GM23248 (cell line): Measurements from ENCODE around the gene GPAT3. TPM values are rescaled to one million over a fixed set of nuclear protein-coding genes. Genes with fewer than 3 reads are reported as not detected.

Experiments
- DNase-seq: peaks from one replicate; pipeline ENCODE4 v3.0.0-alpha.2; 2015
- H2AFZ ChIP-seq: fragments of 200-600 bp; sonication (generic); 2 replicates; pipeline ENCODE4 v1.6.1; 2016; ENCODE audit warnings: antibody characterized with exemption
- H3F3A ChIP-seq: fragments of 200-600 bp; sonication (generic); 2 replicates; pipeline ENCODE4 v1.6.1; 2016; ENCODE audit warnings: mild to moderate bottlenecking, antibody characterized with exemption, mixed run types; ENCODE audit not compliant: insufficient read depth
- H3K27ac ChIP-seq: fragments of 200-600 bp; sonication (generic); 2 replicates; pipeline ENCODE4 v1.5.1; 2016; ENCODE audit warnings: mild to moderate bottlenecking
- H3K27me3 ChIP-seq: fragments of 200-600 bp; sonication (generic); replicated peaks from 2 replicates; pipeline ENCODE4 v1.6.1; 2016; ENCODE audit warnings: mild to moderate bottlenecking; ENCODE audit not compliant: insufficient read depth
- H3K36me3 ChIP-seq: fragments of 200-600 bp; sonication (generic); 2 replicates; pipeline ENCODE4 v1.6.1; 2016; ENCODE audit warnings: low read depth, mild to moderate bottlenecking
- H3K4me1 ChIP-seq: fragments of 200-600 bp; sonication (generic); 2 replicates; pipeline ENCODE4 v1.6.1; 2016; ENCODE audit warnings: mild to moderate bottlenecking; ENCODE audit not compliant: insufficient read depth
- H3K4me2 ChIP-seq: fragments of 200-600 bp; sonication (generic); one replicate; pipeline ENCODE4 v1.6.1; 2016; ENCODE audit warnings: mild to moderate bottlenecking; ENCODE audit not compliant: unreplicated experiment
- H3K4me3 ChIP-seq: fragments of 200-600 bp; sonication (generic); 2 replicates; pipeline ENCODE4 v1.5.1; 2016; ENCODE audit warnings: mild to moderate bottlenecking
- H3K79me2 ChIP-seq: fragments of 200-600 bp; sonication (generic); 2 replicates; pipeline ENCODE4 v1.6.1; 2016; ENCODE audit warnings: mild to moderate bottlenecking; ENCODE audit not compliant: insufficient read depth
- H3K9ac ChIP-seq: fragments of 200-600 bp; sonication (generic); 2 replicates; pipeline ENCODE4 v1.6.1; 2016; ENCODE audit warnings: mild to moderate bottlenecking
- H3K9me2 ChIP-seq: fragments of 200-600 bp; sonication (generic); 2 replicates; pipeline ENCODE4 v1.6.1; 2016; ENCODE audit warnings: mixed run types, mild to moderate bottlenecking, moderate library complexity; ENCODE audit not compliant: insufficient read depth
- H3K9me3 ChIP-seq: fragments of 200-600 bp; sonication (generic); one replicate; pipeline ENCODE4 v1.6.1; 2017; ENCODE audit warnings: low read depth
- H4K20me1 ChIP-seq: fragments of 200-600 bp; sonication (generic); 2 replicates; pipeline ENCODE4 v1.6.0; 2016; ENCODE audit not compliant: insufficient read depth
- EZH2 ChIP-seq: fragments of 200-600 bp; sonication (generic); IDR thresholded peaks from 2 replicates; pipeline ENCODE4 v1.6.1; 2018; ENCODE audit warnings: antibody characterized with exemption, mild to moderate bottlenecking; ENCODE audit not compliant: insufficient read depth, poor library complexity, severe bottlenecking
- EZH2phosphoT487 ChIP-seq: fragments of 200-600 bp; sonication (generic); IDR thresholded peaks from 2 replicates; pipeline ENCODE4 v1.6.1; 2018; ENCODE audit warnings: antibody characterized with exemption, moderate library complexity, mild to moderate bottlenecking, low read depth; ENCODE audit not compliant: insufficient read depth
- WGBS, 2 experiments: methylation state at CpG; one replicate each; pipeline ENCODE4 v1.1.6; 2015 to 2017; ENCODE audit warnings: low lambda C conversion rate in 2 of 2, low coverage in 1 of 2; ENCODE audit errors: missing lambda C conversion rate in 2 of 2; 5-methylcytosine and 5-hydroxymethylcytosine counted together
- in situ Hi-C: fragments of 300-500 bp; cut with MboI; formaldehyde crosslinking; loops from 2 replicates; pipeline ENCODE4 v1.15.0; 2020
- polyA plus RNA-seq: library from polyadenylated mRNA; unstranded; fragments of >200 nt; fragmentation: Nextera tagmentation; extraction: Ambion mirVana; gene quantifications from 2 replicates; pipeline ENCODE4 v1.2.1, GENCODE V29; 2016
- small RNA-seq: library from RNA; depleted of rRNA; stranded (forward); fragments of <200 nt; gene quantifications from one replicate; pipeline ENCODE3, GENCODE V24; 2014; ENCODE audit warnings: low read depth, low replicate concordance
- total RNA-seq: library from RNA; depleted of rRNA; stranded (reverse); fragments of >200 nt; shearing (Covaris generic); gene quantifications from 2 replicates; pipeline ENCODE4 v1.2.3, GENCODE V29; 2014; rRNA removed

GPAT3 gene
- total and polyA plus RNA-seq, 2 experiments from 2014 or later = 1.7 to 2.5 TPM

DNA sequence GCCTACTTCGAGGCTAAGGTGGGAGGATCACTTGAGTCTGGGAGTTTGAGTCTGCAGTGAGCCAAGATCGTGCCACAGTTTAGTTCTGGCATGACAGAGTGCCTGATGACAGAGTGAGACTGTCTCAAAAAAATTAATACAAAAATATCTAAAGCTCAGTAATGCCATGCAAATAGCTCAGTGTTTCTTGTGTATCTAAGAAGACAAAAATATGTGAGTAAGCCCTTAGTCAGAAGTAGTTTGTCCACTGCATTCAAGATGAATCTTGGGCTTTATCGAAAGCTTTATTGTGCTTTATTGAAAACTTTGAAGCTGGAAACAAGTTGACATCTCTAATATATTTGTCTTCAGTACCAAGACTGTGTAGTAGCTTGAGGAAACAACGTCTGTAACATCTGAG lies 115.9 kb downstream of the GPAT3 start:
- H3K4me2 ChIP-seq = no peak overlapping the region

More for the DNA sequence above, 115.9 kb downstream of the GPAT3 start:
- Histone ChIP-seq H3K9me2 (no peaks in the 10 kb centered on the region), H3K9ac (no peak overlapping the region), H3K9me3 (no peaks in the 10 kb centered on the region), H3K27me3 (no peaks in the 10 kb centered on the region), H3K79me2 (no peaks in the 10 kb centered on the region), H3F3A (0 out of 2 replicates have a peak, but pooled peaks cover 10% of the 10 kb centered on the region), H2AFZ (peak overlapping the region; percentile 49), H3K4me3 (no peak overlapping the region), H3K4me1 (peaks cover 15% of the 10 kb centered on the region), H4K20me1 (no peaks in the 10 kb centered on the region), H3K36me3 (no peaks in the 10 kb centered on the region), H3K27ac (peak overlapping the region; percentile 50)
- WGBS, 2 experiments = 54 to 56% methylated on average over 4 of the region's 4 CpGs
- in situ Hi-C loops = no loop called here
- DNase-seq = peak; percentile 75
- TF ChIP-seq EZH2 (no peak), EZH2phosphoT487 (no peak)

Small RNA genes within 50 kb of the gene (small RNA-seq; reads per million reads assigned to genes)
- gene RF00019 = not detected

Other genes starting within 250 kb of the GPAT3 start
- 0.54 and 1.0 TPM in 2 replicates for gene HPSE, start 201.3 kb upstream of the GPAT3 start, total RNA-seq
- gene HPSE, start 201.3 kb upstream of the GPAT3 start, polyA plus RNA-seq = 0.96 and 1.5 TPM in 2 replicates
- gene HELQ, start 80.3 kb upstream of the GPAT3 start, total RNA-seq = 6.6 and 7.2 TPM in 2 replicates
- 10.0 and 10.2 TPM in 2 replicates for gene HELQ, start 80.3 kb upstream of the GPAT3 start, polyA plus RNA-seq
- gene MRPS18C, start 80.0 kb upstream of the GPAT3 start, total RNA-seq = 11.9 and 15.8 TPM in 2 replicates
- 106 and 109 TPM in 2 replicates for gene MRPS18C, start 80.0 kb upstream of the GPAT3 start, polyA plus RNA-seq
- gene ABRAXAS1, start 51.0 kb upstream of the GPAT3 start, total RNA-seq = 13.2 and 15.6 TPM in 2 replicates
- gene ABRAXAS1, start 51.0 kb upstream of the GPAT3 start, polyA plus RNA-seq = 5.8 TPM in 2 replicates